Gastrocnemius medialis (tissue), 4 donors: ENCODE measurements around the gene COPG1.

Experiments used
- CTCF ChIP-seq, 5 experiments: fragments of 450-650 bp in 3 of 5; fragments of 200-600 bp in 2 of 5; sonication (generic) in 2 of 5; IDR thresholded peaks in 4 of 5; conservative IDR thresholded peaks in 1 of 5; 1 replicate in 4 of 5; 2 replicates in 1 of 5; pipeline ENCODE4 v1.5.1; 2016 to 2019; ENCODE audit warnings: antibody characterized with exemption in 5 of 5, mild to moderate bottlenecking in 3 of 5, moderate library complexity in 3 of 5
- POLR2A ChIP-seq, 2 donors: fragments of 450-650 bp; IDR thresholded peaks; one replicate each; pipeline ENCODE4 v1.6.1; 2017; ENCODE audit warnings: antibody characterized with exemption in 2 of 2, mild to moderate bottlenecking in 2 of 2, moderate library complexity in 2 of 2

GRCh38 chr3:129278966-129279906 lies 29.8 kb downstream of the COPG1 start:
- TF ChIP-seq CTCF (IDR thresholded peaks at IDR 0.05 in 4 of 5, conservative IDR thresholded peaks at IDR 0.05 in 1 of 5), result peak in 1 of 5 experiments; percentile 7
- TF ChIP-seq POLR2A (IDR thresholded peaks at IDR 0.05), result peak; percentile 22 to 87
